Measurements from ENCODE around the gene ISOC2.

Gene ISOC2

DNA sequence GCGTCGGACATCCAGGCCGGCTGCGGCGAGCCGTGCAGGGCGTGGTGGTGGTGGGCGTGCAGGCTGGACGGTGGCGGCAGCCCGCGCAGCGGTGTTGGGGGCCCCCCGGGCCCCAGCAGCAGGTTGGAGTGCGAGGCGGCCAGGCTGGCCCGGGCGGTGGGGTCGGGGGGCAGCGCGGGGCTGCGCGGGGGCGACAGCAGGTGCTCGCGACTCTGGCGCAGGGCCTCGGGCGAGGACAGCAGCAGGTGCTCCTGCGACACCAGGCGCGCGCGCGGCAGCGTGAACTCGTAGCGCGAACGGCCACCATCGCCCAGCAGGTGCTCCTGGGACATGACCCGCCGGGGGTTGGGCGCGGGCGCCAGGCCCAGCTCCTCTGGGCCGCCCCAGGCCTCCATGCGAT is 28.1 kb downstream of the ISOC2 start:
- Mint-ChIP-seq H3K27ac (no peak overlapping the region), H3K27me3 (ENCODE audit: low read depth) (peaks cover 20% of the 10 kb centered on the region), H3K9me3 (no peaks in the 10 kb centered on the region), H3K4me1 (peaks cover 5% of the 10 kb centered on the region), H3K4me3 (no peak overlapping the region), H3K36me3 (ENCODE audit: low read depth) (no peaks in the 10 kb centered on the region)
- TF ChIP-seq CTCF (IDR thresholded peaks at IDR 0.05; ENCODE audit: unreplicated experiment in 3 of 3) = no peak

DNA sequence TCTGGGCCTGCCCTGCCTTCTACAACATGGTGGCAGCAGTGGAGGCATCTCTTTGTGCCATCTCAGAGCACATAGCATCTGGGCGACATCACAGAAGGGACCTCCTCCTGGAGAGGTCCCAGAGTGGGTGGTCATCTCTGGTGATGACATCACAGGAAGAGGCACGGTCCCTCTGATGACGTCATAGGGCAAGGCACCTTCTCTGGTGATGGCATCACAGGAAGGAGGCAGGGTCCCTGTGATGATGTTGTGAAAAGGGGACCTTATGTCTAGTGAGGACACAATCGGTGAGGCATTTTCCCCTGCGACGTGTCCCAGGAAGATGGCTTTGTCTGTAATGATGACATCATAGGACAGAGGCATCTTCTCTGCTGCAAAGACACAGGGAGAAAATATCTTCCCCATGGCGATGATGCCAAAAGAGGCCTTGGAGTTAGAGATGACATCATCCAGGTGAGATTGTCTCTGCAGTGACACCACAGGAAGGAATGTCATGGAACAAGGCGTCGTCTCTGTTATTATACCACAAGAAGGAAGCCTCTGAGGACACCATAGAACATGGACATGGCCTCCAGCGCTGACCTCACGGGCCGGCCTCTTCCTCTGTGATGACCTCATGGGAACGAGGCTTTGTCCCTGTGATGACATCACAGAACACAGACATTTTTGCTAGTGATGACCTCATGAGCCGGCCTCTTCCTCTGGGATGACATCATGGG is 29.0 kb downstream of the ISOC2 start:
- no peak overlapping the region for H3K27ac Mint-ChIP-seq
- H3K36me3 Mint-ChIP-seq (ENCODE audit: low read depth) = no peaks in the 10 kb centered on the region
- H3K27me3 Mint-ChIP-seq (ENCODE audit: low read depth) = peaks cover 13% of the 10 kb centered on the region
- no peak for TF ChIP-seq CTCF (IDR thresholded peaks at IDR 0.05; ENCODE audit: unreplicated experiment in 3 of 3)
- H3K4me1 Mint-ChIP-seq = peaks cover 2% of the 10 kb centered on the region
- H3K9me3 Mint-ChIP-seq = no peaks in the 10 kb centered on the region
- no peak overlapping the region for H3K4me3 Mint-ChIP-seq

DNA sequence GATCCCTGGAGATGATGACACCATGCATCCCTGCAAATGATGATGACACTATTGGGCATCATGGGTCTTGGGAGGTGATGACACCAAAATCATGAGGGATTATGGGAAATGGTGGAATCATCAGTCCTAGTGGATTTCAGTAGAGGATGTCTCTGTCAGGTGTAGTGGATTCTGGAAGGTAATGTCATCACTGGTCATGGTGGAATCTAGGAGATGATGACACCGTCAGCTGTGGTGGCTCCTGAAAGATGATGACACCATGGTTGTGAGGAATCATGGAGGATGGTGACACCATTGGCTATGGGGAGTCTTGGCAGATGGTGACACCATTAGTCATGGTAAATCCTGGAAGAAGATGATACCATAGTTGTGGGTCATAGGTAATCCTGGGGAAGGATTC is 30.3 kb downstream of the ISOC2 start:
- Mint-ChIP-seq H3K27me3 (ENCODE audit: low read depth) (peaks cover 3% of the 10 kb centered on the region), H3K36me3 (ENCODE audit: low read depth) (no peaks in the 10 kb centered on the region), H3K4me1 (no peaks in the 10 kb centered on the region), H3K27ac (no peak overlapping the region), H3K9me3 (no peaks in the 10 kb centered on the region), H3K4me3 (no peak overlapping the region)
- no peak for TF ChIP-seq CTCF (IDR thresholded peaks at IDR 0.05; ENCODE audit: unreplicated experiment in 3 of 3)

DNA sequence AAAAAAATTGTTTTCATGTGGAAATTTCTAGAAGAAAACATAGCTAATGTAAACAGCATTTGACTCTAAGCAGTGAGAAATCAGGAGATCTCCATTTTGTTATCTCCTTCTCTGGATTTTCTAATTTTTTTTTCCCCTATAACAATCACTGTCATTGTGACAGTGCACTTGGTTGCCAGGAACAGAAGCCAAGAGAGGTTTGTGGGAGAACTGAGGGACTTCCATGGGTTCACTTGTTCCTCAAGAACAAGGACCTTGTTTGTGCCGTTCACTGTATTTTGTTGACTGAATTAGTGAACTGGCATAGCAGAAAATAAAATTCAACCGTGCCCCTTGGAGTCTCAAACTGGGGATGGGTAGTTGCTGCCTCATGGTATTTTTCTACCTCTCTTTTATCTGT is 35.4 kb downstream of the ISOC2 start:
- H3K4me1 Mint-ChIP-seq = no peaks in the 10 kb centered on the region
- H3K27ac Mint-ChIP-seq = no peak overlapping the region
- H3K36me3 Mint-ChIP-seq (ENCODE audit: low read depth) = no peaks in the 10 kb centered on the region
- no peaks in the 10 kb centered on the region for H3K9me3 Mint-ChIP-seq
- no peak for TF ChIP-seq CTCF (IDR thresholded peaks at IDR 0.05; ENCODE audit: unreplicated experiment in 3 of 3)
- peaks cover 16% of the 10 kb centered on the region for H3K27me3 Mint-ChIP-seq (ENCODE audit: low read depth)
- no peak overlapping the region for H3K4me3 Mint-ChIP-seq

GRCh38 chr19:55424518-55424917 is 36.9 kb downstream of the ISOC2 start:
- Mint-ChIP-seq H3K4me1 (no peaks in the 10 kb centered on the region), H3K36me3 (ENCODE audit: low read depth) (no peaks in the 10 kb centered on the region), H3K4me3 (no peak overlapping the region), H3K9me3 (no peaks in the 10 kb centered on the region), H3K27ac (no peak overlapping the region), H3K27me3 (ENCODE audit: low read depth) (peaks cover 23% of the 10 kb centered on the region)
- TF ChIP-seq CTCF (IDR thresholded peaks at IDR 0.05; ENCODE audit: unreplicated experiment in 3 of 3) = no peak

All from nephron (organoid).